Measurements from ENCODE around the gene PBX1. TPM values are rescaled to one million over a fixed set of nuclear protein-coding genes. Genes with fewer than 3 reads are reported as not detected.

PBX1 gene
- total RNA-seq, 2 donors from 2014 or later = 59.9 to 79.2 TPM

DNA sequence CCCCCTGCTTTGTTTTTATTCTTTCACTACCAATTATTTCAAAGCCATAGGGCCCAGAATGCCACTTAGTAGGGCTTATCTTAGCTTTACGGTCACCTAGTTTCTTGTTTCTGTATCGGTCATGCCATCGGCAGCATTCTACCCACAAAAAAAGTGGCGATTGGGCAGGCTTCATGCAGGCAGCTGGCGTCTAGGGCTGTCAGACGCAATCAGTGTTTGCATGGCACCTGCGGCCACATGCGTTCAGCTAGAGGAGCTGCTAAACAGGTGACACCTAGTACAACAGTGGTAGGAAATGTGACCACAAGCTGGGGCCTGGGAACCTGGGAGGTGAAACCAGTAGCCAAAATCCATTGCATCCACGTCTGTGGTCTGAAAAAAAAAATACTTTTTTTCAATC, 262.7 kb downstream of the PBX1 start:
- H3K4me3 ChIP-seq (ENCODE audit: low read length) = no peak overlapping the region
- Mint-ChIP-seq H3K27ac (no peak overlapping the region), H3K27me3 (ENCODE audit: insufficient read depth) (no peaks in the 10 kb centered on the region), H3K4me1 (peaks cover 33% of the 10 kb centered on the region), H3K36me3 (ENCODE audit: low read depth) (peaks cover 35% of the 10 kb centered on the region), H3K4me3 (no peak overlapping the region), H3K9me3 (no peaks in the 10 kb centered on the region)
- H3K36me3 ChIP-seq (ENCODE audit: control insufficient read depth, insufficient read depth, low read length) = peaks cover 10% of the 10 kb centered on the region
- H3K27me3 ChIP-seq (ENCODE audit: control insufficient read depth, insufficient read depth, low read length, poor library complexity, severe bottlenecking) = no peaks in the 10 kb centered on the region
- H3K9me3 ChIP-seq (ENCODE audit: control insufficient read depth, low read length) = no peaks in the 10 kb centered on the region
- no peak for DNase-seq
- TF ChIP-seq, protein P1, sequence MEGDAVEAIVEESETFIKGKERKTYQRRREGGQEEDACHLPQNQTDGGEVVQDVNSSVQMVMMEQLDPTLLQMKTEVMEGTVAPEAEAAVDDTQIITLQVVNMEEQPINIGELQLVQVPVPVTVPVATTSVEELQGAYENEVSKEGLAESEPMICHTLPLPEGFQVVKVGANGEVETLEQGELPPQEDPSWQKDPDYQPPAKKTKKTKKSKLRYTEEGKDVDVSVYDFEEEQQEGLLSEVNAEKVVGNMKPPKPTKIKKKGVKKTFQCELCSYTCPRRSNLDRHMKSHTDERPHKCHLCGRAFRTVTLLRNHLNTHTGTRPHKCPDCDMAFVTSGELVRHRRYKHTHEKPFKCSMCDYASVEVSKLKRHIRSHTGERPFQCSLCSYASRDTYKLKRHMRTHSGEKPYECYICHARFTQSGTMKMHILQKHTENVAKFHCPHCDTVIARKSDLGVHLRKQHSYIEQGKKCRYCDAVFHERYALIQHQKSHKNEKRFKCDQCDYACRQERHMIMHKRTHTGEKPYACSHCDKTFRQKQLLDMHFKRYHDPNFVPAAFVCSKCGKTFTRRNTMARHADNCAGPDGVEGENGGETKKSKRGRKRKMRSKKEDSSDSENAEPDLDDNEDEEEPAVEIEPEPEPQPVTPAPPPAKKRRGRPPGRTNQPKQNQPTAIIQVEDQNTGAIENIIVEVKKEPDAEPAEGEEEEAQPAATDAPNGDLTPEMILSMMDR (conservative IDR thresholded peaks at IDR 0.05) = no peak
- no peak overlapping the region for H3K9ac ChIP-seq (ENCODE audit: extremely low read depth, low read length, poor library complexity, severe bottlenecking)
- H3K27ac ChIP-seq (ENCODE audit: low read depth, low read length) = no peak overlapping the region
- WGBS, 2 experiments (ENCODE audit: insufficient coverage in 1 of 2, insufficient read length in 1 of 2) = 93 to 94% methylated on average over 3 to 9 of the region's 9 CpGs
- H3K4me1 ChIP-seq (ENCODE audit: control insufficient read depth, insufficient read depth, low read length) = peaks cover 24% of the 10 kb centered on the region

GRCh38 chr1:164823486-164824279, 264.7 kb downstream of the PBX1 start:
- H3K9me3 ChIP-seq (ENCODE audit: control insufficient read depth, low read length) = no peaks in the 10 kb centered on the region
- no peak overlapping the region for H3K9ac ChIP-seq (ENCODE audit: extremely low read depth, low read length, poor library complexity, severe bottlenecking)
- Mint-ChIP-seq H3K4me1 (peaks cover 25% of the 10 kb centered on the region), H3K27ac (peak overlapping the region; percentile 40), H3K4me3 (no peak overlapping the region), H3K27me3 (ENCODE audit: insufficient read depth) (no peaks in the 10 kb centered on the region), H3K36me3 (ENCODE audit: low read depth) (peaks cover 38% of the 10 kb centered on the region), H3K9me3 (no peaks in the 10 kb centered on the region)
- TF ChIP-seq, protein P1 (conservative IDR thresholded peaks at IDR 0.05) = peak; percentile 20
- 74 to 84% methylated on average over 3 to 5 of the region's 5 CpGs for WGBS, 2 experiments (ENCODE audit: insufficient coverage in 1 of 2, insufficient read length in 1 of 2)
- peaks cover 13% of the 10 kb centered on the region for H3K4me1 ChIP-seq (ENCODE audit: control insufficient read depth, insufficient read depth, low read length)
- no peak overlapping the region for H3K27ac ChIP-seq (ENCODE audit: low read depth, low read length)
- DNase-seq = no peak
- no peak overlapping the region for H3K4me3 ChIP-seq (ENCODE audit: low read length)
- H3K27me3 ChIP-seq (ENCODE audit: control insufficient read depth, insufficient read depth, low read length, poor library complexity, severe bottlenecking) = no peaks in the 10 kb centered on the region
- H3K36me3 ChIP-seq (ENCODE audit: control insufficient read depth, insufficient read depth, low read length) = peaks cover 10% of the 10 kb centered on the region

- H3K27ac Mint-ChIP-seq = no peak overlapping the region
- Histone ChIP-seq H3K9me3 (ENCODE audit: control insufficient read depth, low read length) (no peaks in the 10 kb centered on the region), H3K4me3 (ENCODE audit: low read length) (no peak overlapping the region), H3K4me1 (ENCODE audit: control insufficient read depth, insufficient read depth, low read length) (peaks cover 13% of the 10 kb centered on the region), H3K27me3 (ENCODE audit: control insufficient read depth, insufficient read depth, low read length, poor library complexity, severe bottlenecking) (no peaks in the 10 kb centered on the region), H3K27ac (ENCODE audit: low read depth, low read length) (no peak overlapping the region), H3K36me3 (ENCODE audit: control insufficient read depth, insufficient read depth, low read length) (peaks cover 10% of the 10 kb centered on the region), H3K9ac (ENCODE audit: extremely low read depth, low read length, poor library complexity, severe bottlenecking) (no peak overlapping the region)
- H3K4me1 Mint-ChIP-seq = peaks cover 25% of the 10 kb centered on the region
- H3K27me3 Mint-ChIP-seq (ENCODE audit: insufficient read depth) = no peaks in the 10 kb centered on the region
- peaks cover 35% of the 10 kb centered on the region for H3K36me3 Mint-ChIP-seq (ENCODE audit: low read depth)
- H3K9me3 Mint-ChIP-seq = no peaks in the 10 kb centered on the region
- no peak for DNase-seq
- TF ChIP-seq, protein P1 (conservative IDR thresholded peaks at IDR 0.05) = no peak
- no peak overlapping the region for H3K4me3 Mint-ChIP-seq
Measured at GRCh38 chr1:164824542-164824941, 265.6 kb downstream of the PBX1 start.

All from endodermal cell (in vitro differentiated cells).